Liver (tissue), 3 donors: ENCODE data around the gene GTF2F2.

ENCODE experiments used
- CTCF ChIP-seq: fragments of 150-350 bp; IDR thresholded peaks from 2 replicates; pipeline ENCODE4 v1.5.1; 2017; ENCODE audit warnings: improper control_type of control experiment, low read depth, low read length; ENCODE audit not compliant: missing input control
- HNF4A ChIP-seq, 2 donors: conservative IDR thresholded peaks; 2 replicates each; pipeline ENCODE4 v1.6.1; 2016; ENCODE audit warnings: antibody characterized with exemption in 2 of 2, mild to moderate bottlenecking in 2 of 2
- SP1 ChIP-seq: IDR thresholded peaks from 2 replicates; pipeline ENCODE4 v1.6.1; 2018; ENCODE audit warnings: antibody characterized with exemption, mild to moderate bottlenecking
- donor health status: healthy.
- donor health status: healthy.

GRCh38 chr13:45109102-45109720 is 11.1 kb upstream of the GTF2F2 start:
- TF ChIP-seq HNF4A (conservative IDR thresholded peaks at IDR 0.05) (no peak), CTCF (no peak), SP1 (no peak)
